H1 (cell line): ENCODE measurements around the gene CTNNBL1.

Experiments
- ATF2 ChIP-seq: IDR thresholded peaks from 2 replicates; pipeline ENCODE4 v1.6.1; 2012; ENCODE audit warnings: low read length, inconsistent platforms
- CHD1 ChIP-seq: IDR thresholded peaks from 2 replicates; pipeline ENCODE4 v1.6.1; 2012; ENCODE audit warnings: low read depth, low read length, improper control_type of control experiment
- CHD2 ChIP-seq: IDR thresholded peaks from 2 replicates; pipeline ENCODE4 v1.6.1; 2012; ENCODE audit warnings: low read length, improper control_type of control experiment
- CTCF ChIP-seq, 3 experiments: IDR thresholded peaks; 1 replicate in 2 of 3; 2 replicates in 1 of 3; pipeline versions ENCODE4 v1.5.1 to v1.6.1; 2011; ENCODE audit warnings: low read length in 3 of 3, mild to moderate bottlenecking in 3 of 3, inconsistent platforms in 2 of 3, low read depth in 1 of 3, moderate library complexity in 1 of 3; ENCODE audit not compliant: insufficient read depth in 1 of 3; ENCODE audit errors: control extremely low read depth in 1 of 3
- EP300 ChIP-seq, 2 experiments: IDR thresholded peaks; 1 replicate in 1 of 2; 2 replicates in 1 of 2; pipeline ENCODE4 v1.6.1; 2011 to 2012; ENCODE audit warnings: low read depth in 2 of 2, low read length in 2 of 2, mild to moderate bottlenecking in 2 of 2, borderline replicate concordance in 1 of 2, inconsistent platforms in 1 of 2, moderate library complexity in 1 of 2
- EZH2 ChIP-seq: fragments of 200-600 bp; sonication (generic); IDR thresholded peaks from 2 replicates; pipeline ENCODE4 v1.7.1; 2012; ENCODE audit warnings: low read depth, mild to moderate bottlenecking, moderate library complexity, low read length, inconsistent platforms; ENCODE audit not compliant: severe bottlenecking
- HDAC2 ChIP-seq, 2 experiments: fragments of 300-600 bp in 1 of 2; sonication (generic) in 1 of 2; IDR thresholded peaks; 2 replicates each; pipeline ENCODE4 v1.6.1; 2011 to 2012; ENCODE audit warnings: low read depth in 2 of 2, low read length in 2 of 2, mild to moderate bottlenecking in 2 of 2, moderate library complexity in 2 of 2, borderline replicate concordance in 1 of 2, inconsistent platforms in 1 of 2
- KDM1A ChIP-seq: fragments of 200-600, 300-600 bp; sonication (generic); IDR thresholded peaks from 2 replicates; pipeline ENCODE4 v1.7.1; 2016; ENCODE audit warnings: mild to moderate bottlenecking, low read length, borderline replicate concordance
- PHF8 ChIP-seq: fragments of 200-600 bp; sonication (generic); conservative IDR thresholded peaks from 2 replicates; pipeline ENCODE4 v1.7.1; 2012; ENCODE audit warnings: low read depth, mild to moderate bottlenecking, inconsistent platforms, low read length, moderate library complexity
- POLR2A ChIP-seq, 2 experiments: IDR thresholded peaks; 1 replicate in 1 of 2; 2 replicates in 1 of 2; pipeline ENCODE4 v1.6.1; 2011; ENCODE audit warnings: low read depth in 2 of 2, low read length in 2 of 2, mild to moderate bottlenecking in 2 of 2; ENCODE audit errors: control extremely low read depth in 1 of 2
- POLR2AphosphoS5 ChIP-seq: IDR thresholded peaks from 2 replicates; pipeline ENCODE4 v1.6.1; 2011; ENCODE audit warnings: low read depth, low read length
- RAD21 ChIP-seq, 2 experiments: IDR thresholded peaks in 1 of 2; conservative IDR thresholded peaks in 1 of 2; 2 replicates each; pipeline ENCODE4 v1.6.1; 2011; ENCODE audit warnings: low read depth in 2 of 2, low read length in 2 of 2, improper control_type of control experiment in 1 of 2, inconsistent platforms in 1 of 2, mild to moderate bottlenecking in 1 of 2, moderate library complexity in 1 of 2
- TAF1 ChIP-seq: IDR thresholded peaks from 2 replicates; pipeline ENCODE4 v1.6.1; 2011; ENCODE audit warnings: mild to moderate bottlenecking, low read depth, low read length

GRCh38 chr20:37647946-37648345, 45.9 kb upstream of the CTNNBL1 start:
- TF ChIP-seq EZH2 (no peak), EP300 (IDR thresholded peaks at IDR 0.05; ENCODE audit: borderline replicate concordance in 1 of 2, low read depth in 2 of 2, low read length in 2 of 2) (no peak), POLR2AphosphoS5 (no peak), CTCF (IDR thresholded peaks at IDR 0.05; ENCODE audit: control extremely low read depth in 1 of 3, insufficient read depth in 1 of 3, low read depth in 1 of 3, low read length in 3 of 3) (no peak), CHD2 (no peak), POLR2A (IDR thresholded peaks at IDR 0.05; ENCODE audit: control extremely low read depth in 1 of 2, low read depth in 2 of 2, low read length in 2 of 2) (no peak), ATF2 (no peak), PHF8 (no peak), TAF1 (no peak), RAD21 (IDR thresholded peaks at IDR 0.05 in 1 of 2, conservative IDR thresholded peaks at IDR 0.05 in 1 of 2; ENCODE audit: low read depth in 2 of 2, low read length in 2 of 2) (no peak), HDAC2 (IDR thresholded peaks at IDR 0.05; ENCODE audit: borderline replicate concordance in 1 of 2, low read depth in 2 of 2, low read length in 2 of 2) (no peak), CHD1 (no peak), KDM1A (no peak)
